Uterus (tissue), 2 donors: ENCODE data around the gene JARID2.

Source experiments
- POLR2A ChIP-seq, 2 donors: fragments of 450-650 bp; IDR thresholded peaks; one replicate each; pipeline ENCODE4 v1.6.1; 2016; ENCODE audit warnings: antibody characterized with exemption in 2 of 2, mild to moderate bottlenecking in 1 of 2, moderate library complexity in 1 of 2
- TF ChIP-seq, protein P1 (sequence below), 4 experiments: fragments of 200-600 bp in 2 of 4; fragments of 450-650 bp in 2 of 4; sonication (generic) in 2 of 4; IDR thresholded peaks; one replicate each; pipeline ENCODE4 v1.5.1; 2016 to 2019; ENCODE audit warnings: antibody characterized with exemption in 4 of 4, mild to moderate bottlenecking in 2 of 4, moderate library complexity in 1 of 4

DNA sequence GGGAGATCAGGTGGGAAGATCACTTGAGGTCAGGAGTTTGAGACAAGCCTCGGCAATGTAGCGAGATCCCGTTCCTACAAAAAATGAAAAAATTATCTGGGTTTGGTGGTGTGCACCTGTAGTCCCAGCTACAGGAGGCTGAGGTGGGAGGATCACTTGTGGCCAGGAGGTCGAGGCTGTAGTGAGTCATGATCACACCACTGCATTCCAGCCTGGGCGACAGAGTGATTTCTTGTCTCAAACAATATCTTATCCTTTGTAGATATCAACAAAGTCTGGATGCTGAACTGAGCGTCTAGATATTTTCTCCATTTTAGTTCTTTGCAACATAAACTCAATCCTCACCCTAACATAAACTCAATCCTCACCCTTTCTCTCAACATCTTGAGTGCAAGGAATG is 219.3 kb downstream of the JARID2 start:
- TF ChIP-seq, protein P1, sequence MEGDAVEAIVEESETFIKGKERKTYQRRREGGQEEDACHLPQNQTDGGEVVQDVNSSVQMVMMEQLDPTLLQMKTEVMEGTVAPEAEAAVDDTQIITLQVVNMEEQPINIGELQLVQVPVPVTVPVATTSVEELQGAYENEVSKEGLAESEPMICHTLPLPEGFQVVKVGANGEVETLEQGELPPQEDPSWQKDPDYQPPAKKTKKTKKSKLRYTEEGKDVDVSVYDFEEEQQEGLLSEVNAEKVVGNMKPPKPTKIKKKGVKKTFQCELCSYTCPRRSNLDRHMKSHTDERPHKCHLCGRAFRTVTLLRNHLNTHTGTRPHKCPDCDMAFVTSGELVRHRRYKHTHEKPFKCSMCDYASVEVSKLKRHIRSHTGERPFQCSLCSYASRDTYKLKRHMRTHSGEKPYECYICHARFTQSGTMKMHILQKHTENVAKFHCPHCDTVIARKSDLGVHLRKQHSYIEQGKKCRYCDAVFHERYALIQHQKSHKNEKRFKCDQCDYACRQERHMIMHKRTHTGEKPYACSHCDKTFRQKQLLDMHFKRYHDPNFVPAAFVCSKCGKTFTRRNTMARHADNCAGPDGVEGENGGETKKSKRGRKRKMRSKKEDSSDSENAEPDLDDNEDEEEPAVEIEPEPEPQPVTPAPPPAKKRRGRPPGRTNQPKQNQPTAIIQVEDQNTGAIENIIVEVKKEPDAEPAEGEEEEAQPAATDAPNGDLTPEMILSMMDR (IDR thresholded peaks at IDR 0.05) = no peak
- no peak for TF ChIP-seq POLR2A (IDR thresholded peaks at IDR 0.05)
